ENCODE measurements around the gene KRTAP10-2. TPM values are rescaled to one million over a fixed set of nuclear protein-coding genes. Genes with fewer than 3 reads are reported as not detected.
"Not testable (repeated sequence)": the region's sequence is repeated elsewhere in the genome, so short reads cannot be mapped to it uniquely, and the experiment has no call there.

The KRTAP10-2 gene
- total RNA-seq, 1 experiment from 2014 or later, result not detected

GRCh38 chr21:44508426-44508710 is 42.9 kb downstream of the KRTAP10-2 start:
- H3K27me3 ChIP-seq, result no peaks in the 10 kb centered on the region
- H3K9me3 ChIP-seq, result no peaks in the 10 kb centered on the region
- DNase-seq, result no peak
- no peaks in the 10 kb centered on the region for H3K36me3 ChIP-seq
- no peak overlapping the region for H3K4me3 ChIP-seq

- no peak overlapping the region for H3K4me3 ChIP-seq
- H3K36me3 ChIP-seq, result no peaks in the 10 kb centered on the region
- no peaks in the 10 kb centered on the region for H3K9me3 ChIP-seq
- no peak for DNase-seq
- no peaks in the 10 kb centered on the region for H3K27me3 ChIP-seq
These were observed 43.5 kb downstream of the KRTAP10-2 start for GRCh38 chr21:44507673-44508425.

- Histone ChIP-seq H3K4me3 (no peak overlapping the region), H3K27me3 (no peaks in the 10 kb centered on the region), H3K9me3 (no peaks in the 10 kb centered on the region), H3K36me3 (no peaks in the 10 kb centered on the region)
- DNase-seq, result no peak
These were observed 44.7 kb downstream of the KRTAP10-2 start for GRCh38 chr21:44506279-44507255.

GRCh38 chr21:44505673-44506278 is 45.5 kb downstream of the KRTAP10-2 start:
- Histone ChIP-seq H3K9me3 (no peaks in the 10 kb centered on the region), H3K36me3 (no peaks in the 10 kb centered on the region), H3K4me3 (no peak overlapping the region), H3K27me3 (no peaks in the 10 kb centered on the region)
- no peak for DNase-seq

- Histone ChIP-seq H3K36me3 (no peaks in the 10 kb centered on the region), H3K27me3 (no peaks in the 10 kb centered on the region), H3K4me3 (no peak overlapping the region), H3K9me3 (no peaks in the 10 kb centered on the region)
- no peak for DNase-seq
These were observed 47.4 kb downstream of the KRTAP10-2 start for GRCh38 chr21:44503901-44504399.

GRCh38 chr21:44503006-44503889 is 48.1 kb downstream of the KRTAP10-2 start:
- DNase-seq, H3K27me3 ChIP-seq, H3K9me3 ChIP-seq, H3K4me3 ChIP-seq, H3K36me3 ChIP-seq: not testable (repeated sequence)

GRCh38 chr21:44502171-44502958 is 48.9 kb downstream of the KRTAP10-2 start:
- Histone ChIP-seq H3K4me3 (no peak overlapping the region), H3K9me3 (no peaks in the 10 kb centered on the region), H3K27me3 (no peaks in the 10 kb centered on the region), H3K36me3 (no peaks in the 10 kb centered on the region)
- DNase-seq, result no peak

Other genes with a start within 250 kb of the KRTAP10-2 start
- 24.3 and 34.9 TPM in 2 replicates for gene CFAP410, start 212.1 kb downstream of the KRTAP10-2 start, total RNA-seq (2014; rRNA removed; shearing (Covaris generic); ENCODE audit: low replicate concordance)
- 0.13 TPM in 1 of 2 replicates, not detected in the other for gene TRPM2, start 197.9 kb downstream of the KRTAP10-2 start, total RNA-seq (2014; rRNA removed; shearing (Covaris generic); ENCODE audit: low replicate concordance)
- 1.2 and 1.4 TPM in 2 replicates for gene LRRC3, start 96.0 kb downstream of the KRTAP10-2 start, total RNA-seq (2014; rRNA removed; shearing (Covaris generic); ENCODE audit: low replicate concordance)
- gene KRTAP10-1, start 11.3 kb downstream of the KRTAP10-2 start, total RNA-seq (2014; rRNA removed; shearing (Covaris generic); ENCODE audit: low replicate concordance), result not detected in 2 replicates
- gene KRTAP10-3, start 7.3 kb upstream of the KRTAP10-2 start, total RNA-seq (2014; rRNA removed; shearing (Covaris generic); ENCODE audit: low replicate concordance), result not detected in 2 replicates
- not detected in 2 replicates for gene KRTAP10-4, start 22.2 kb upstream of the KRTAP10-2 start, total RNA-seq (2014; rRNA removed; shearing (Covaris generic); ENCODE audit: low replicate concordance)
- gene KRTAP10-5, start 29.1 kb upstream of the KRTAP10-2 start, total RNA-seq (2014; rRNA removed; shearing (Covaris generic); ENCODE audit: low replicate concordance), result not detected in 2 replicates
- not detected in 2 replicates for gene KRTAP10-6, start 41.0 kb upstream of the KRTAP10-2 start, total RNA-seq (2014; rRNA removed; shearing (Covaris generic); ENCODE audit: low replicate concordance)
- not detected in 2 replicates for gene KRTAP10-7, start 49.1 kb upstream of the KRTAP10-2 start, total RNA-seq (2014; rRNA removed; shearing (Covaris generic); ENCODE audit: low replicate concordance)
- not detected in 2 replicates for gene KRTAP10-8, start 60.6 kb upstream of the KRTAP10-2 start, total RNA-seq (2014; rRNA removed; shearing (Covaris generic); ENCODE audit: low replicate concordance)
- not detected in 2 replicates for gene KRTAP10-9, start 75.6 kb upstream of the KRTAP10-2 start, total RNA-seq (2014; rRNA removed; shearing (Covaris generic); ENCODE audit: low replicate concordance)
- gene KRTAP10-10, start 85.9 kb upstream of the KRTAP10-2 start, total RNA-seq (2014; rRNA removed; shearing (Covaris generic); ENCODE audit: low replicate concordance), result not detected in 2 replicates
- gene KRTAP10-11, start 94.9 kb upstream of the KRTAP10-2 start, total RNA-seq (2014; rRNA removed; shearing (Covaris generic); ENCODE audit: low replicate concordance), result not detected in 2 replicates
- gene KRTAP12-4, start 103.2 kb upstream of the KRTAP10-2 start, total RNA-seq (2014; rRNA removed; shearing (Covaris generic); ENCODE audit: low replicate concordance), result not detected in 2 replicates
- not detected in 2 replicates for gene KRTAP12-3, start 106.4 kb upstream of the KRTAP10-2 start, total RNA-seq (2014; rRNA removed; shearing (Covaris generic); ENCODE audit: low replicate concordance)
- gene KRTAP12-2, start 115.4 kb upstream of the KRTAP10-2 start, total RNA-seq (2014; rRNA removed; shearing (Covaris generic); ENCODE audit: low replicate concordance), result not detected in 2 replicates
- not detected in 2 replicates for gene KRTAP12-1, start 130.7 kb upstream of the KRTAP10-2 start, total RNA-seq (2014; rRNA removed; shearing (Covaris generic); ENCODE audit: low replicate concordance)
- not detected in 2 replicates for gene KRTAP10-12, start 145.7 kb upstream of the KRTAP10-2 start, total RNA-seq (2014; rRNA removed; shearing (Covaris generic); ENCODE audit: low replicate concordance)
- not detected in 2 replicates for gene TSPEAR, start 160.1 kb upstream of the KRTAP10-2 start, total RNA-seq (2014; rRNA removed; shearing (Covaris generic); ENCODE audit: low replicate concordance)

Data from MG63 (cell line).